CD4-positive, alpha-beta T cell (primary cell): ENCODE results near the gene TNIP2. TPM values are rescaled to one million over a fixed set of nuclear protein-coding genes. Genes with fewer than 3 reads are reported as not detected.

Experiments
- ATAC-seq: fragments of 200-7000 bp; cut with Tn5 transposase; one replicate; pipeline ENCODE4 v1.10.0; 2022; ENCODE audit warnings: mild to moderate bottlenecking; ENCODE audit not compliant: poor library complexity
- CTCF ChIA-PET: fragments of 350-600 bp; sonication (Branson Sonifier 250); formaldehyde crosslinking; loops from one replicate; lab custom pipeline; 2021; ENCODE audit warnings: antibody characterized with exemption, inconsistent platforms; lab: Charles Lee
- POLR2A ChIA-PET: fragments of 350-600 bp; sonication (Branson Sonifier 250); formaldehyde crosslinking; loops from one replicate; lab custom pipeline; 2021; ENCODE audit warnings: antibody characterized with exemption, inconsistent platforms; lab: Charles Lee
- DNase-seq, 14 experiments: peaks; one replicate each; pipeline ENCODE4 v3.0.0-alpha.2; 2013 to 2020; ENCODE audit warnings: mixed read lengths in 2 of 14
- H3K27ac ChIP-seq, 2 donors: one replicate each; pipeline versions ENCODE4 v1.5.1 to v1.7.0; 2013; ENCODE audit warnings: low read length in 2 of 2, low read depth in 1 of 2, mild to moderate bottlenecking in 1 of 2
- H3K27me3 ChIP-seq, 2 experiments: 1 replicate in 1 of 2; 2 replicates in 1 of 2; pipeline versions ENCODE4 v1.6.1 to v1.7.0; 2013; ENCODE audit warnings: low read length in 2 of 2, control low read depth in 1 of 2, mild to moderate bottlenecking in 1 of 2, moderate library complexity in 1 of 2; ENCODE audit not compliant: insufficient read depth in 2 of 2, control insufficient read depth in 1 of 2
- H3K36me3 ChIP-seq: one replicate; pipeline ENCODE4 v1.6.1; 2013; ENCODE audit warnings: low read length, control low read depth; ENCODE audit not compliant: insufficient read depth
- H3K4me1 ChIP-seq: one replicate; pipeline ENCODE4 v1.6.1; 2013; ENCODE audit warnings: low read length, control low read depth; ENCODE audit not compliant: insufficient read depth
- H3K4me3 ChIP-seq: one replicate; pipeline ENCODE4 v1.5.1; 2013; ENCODE audit warnings: mild to moderate bottlenecking, low read length, moderate library complexity
- H3K9me3 ChIP-seq, 2 experiments: 1 replicate in 1 of 2; 2 replicates in 1 of 2; pipeline versions ENCODE4 v1.6.1 to v1.7.0; 2013; ENCODE audit warnings: low read length in 2 of 2, mild to moderate bottlenecking in 2 of 2, control low read depth in 1 of 2, moderate library complexity in 1 of 2; ENCODE audit not compliant: control insufficient read depth in 1 of 2, insufficient read depth in 1 of 2
- H3K27ac Mint-ChIP-seq: one replicate; pipeline ENCODE4 v1.8.0; 2020; ENCODE audit warnings: mixed read lengths
- H3K27me3 Mint-ChIP-seq: one replicate; pipeline ENCODE4 v1.8.0; 2021; ENCODE audit warnings: mixed read lengths
- H3K36me3 Mint-ChIP-seq: one replicate; pipeline ENCODE4 v1.8.0; 2021; ENCODE audit warnings: low read depth, mixed read lengths
- H3K4me1 Mint-ChIP-seq: one replicate; pipeline ENCODE4 v1.8.0; 2021; ENCODE audit warnings: low read depth, mixed read lengths
- H3K4me3 Mint-ChIP-seq: one replicate; pipeline ENCODE4 v1.8.0; 2020; ENCODE audit warnings: mild to moderate bottlenecking, mixed read lengths
- H3K9me3 Mint-ChIP-seq: one replicate; pipeline ENCODE4 v1.8.0; 2020; ENCODE audit warnings: mixed read lengths
- intact Hi-C, 2 experiments: fragments of 100-400 bp; cut with DNase I in 1 of 2; cut with micrococcal nuclease in 1 of 2; formaldehyde crosslinking; loops; one replicate each; pipeline versions ENCODE4 v1.15.1 to v1.9.0; 2023 to 2025; cut with DNase I, micrococcal nuclease
- total RNA-seq, 174 experiments: library from RNA in 2 of 174; stranded (reverse) in 2 of 174; gene quantifications; one replicate each; pipeline ENCODE4 v1.2.3 and lab custom pipeline; 2021 to 2026
- TF ChIP-seq, protein P1 (sequence below): fragments of 200-600 bp; IDR thresholded peaks from one replicate; pipeline ENCODE4 v1.8.0; 2022; ENCODE audit warnings: antibody characterized with exemption, mild to moderate bottlenecking

TNIP2 gene
- total RNA-seq, 2 experiments from 2014 or later = 43.8 to 49.1 TPM

DNA sequence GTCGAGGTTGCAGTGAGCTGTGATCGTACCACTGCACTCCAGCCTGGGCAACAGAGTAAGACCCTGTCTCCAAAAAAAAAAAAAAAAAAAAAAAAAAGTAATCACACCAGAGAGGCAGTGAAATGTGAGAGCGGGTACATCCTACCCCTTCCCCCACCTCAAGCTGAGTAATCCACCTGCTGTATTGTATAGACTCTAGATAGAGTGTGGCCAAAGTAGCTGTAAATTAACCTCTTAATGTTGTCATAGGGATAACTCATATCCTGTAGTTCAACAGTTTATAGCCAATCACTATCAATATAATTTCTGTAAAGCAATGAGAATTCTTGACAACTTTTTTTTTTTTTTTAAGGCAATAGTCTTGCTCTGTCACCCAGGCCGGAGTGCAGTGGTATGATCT, 30.8 kb downstream of the TNIP2 start:
- Histone ChIP-seq H3K4me3 (no peak overlapping the region), H3K36me3 (peaks cover 33% of the 10 kb centered on the region), H3K9me3 (no peaks in the 10 kb centered on the region), H3K4me1 (peaks cover 6% of the 10 kb centered on the region), H3K27me3 (no peaks in the 10 kb centered on the region), H3K27ac (no peak overlapping the region)
- TF ChIP-seq, protein P1, sequence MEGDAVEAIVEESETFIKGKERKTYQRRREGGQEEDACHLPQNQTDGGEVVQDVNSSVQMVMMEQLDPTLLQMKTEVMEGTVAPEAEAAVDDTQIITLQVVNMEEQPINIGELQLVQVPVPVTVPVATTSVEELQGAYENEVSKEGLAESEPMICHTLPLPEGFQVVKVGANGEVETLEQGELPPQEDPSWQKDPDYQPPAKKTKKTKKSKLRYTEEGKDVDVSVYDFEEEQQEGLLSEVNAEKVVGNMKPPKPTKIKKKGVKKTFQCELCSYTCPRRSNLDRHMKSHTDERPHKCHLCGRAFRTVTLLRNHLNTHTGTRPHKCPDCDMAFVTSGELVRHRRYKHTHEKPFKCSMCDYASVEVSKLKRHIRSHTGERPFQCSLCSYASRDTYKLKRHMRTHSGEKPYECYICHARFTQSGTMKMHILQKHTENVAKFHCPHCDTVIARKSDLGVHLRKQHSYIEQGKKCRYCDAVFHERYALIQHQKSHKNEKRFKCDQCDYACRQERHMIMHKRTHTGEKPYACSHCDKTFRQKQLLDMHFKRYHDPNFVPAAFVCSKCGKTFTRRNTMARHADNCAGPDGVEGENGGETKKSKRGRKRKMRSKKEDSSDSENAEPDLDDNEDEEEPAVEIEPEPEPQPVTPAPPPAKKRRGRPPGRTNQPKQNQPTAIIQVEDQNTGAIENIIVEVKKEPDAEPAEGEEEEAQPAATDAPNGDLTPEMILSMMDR = no peak
- Mint-ChIP-seq H3K36me3 (peaks cover 28% of the 10 kb centered on the region), H3K27ac (no peak overlapping the region), H3K27me3 (no peaks in the 10 kb centered on the region), H3K4me3 (no peak overlapping the region), H3K9me3 (no peaks in the 10 kb centered on the region), H3K4me1 (peaks cover 20% of the 10 kb centered on the region)
- ATAC-seq (no peak), DNase-seq (no peak)
- ChIA-PET POLR2A (interaction anchor here (0.7 kb wide), 2 partner anchors 30 to 150 kb away, joined by 3 to 4 read pairs; partner anchors contain the start of gene TNIP2), CTCF (interaction anchor here (1.1 to 2.0 kb wide), 2 partner anchors 9 to 12 kb away, joined by 3 to 5 read pairs; no protein-coding TSS in a partner anchor)
- intact Hi-C loops = no loop called here

DNA sequence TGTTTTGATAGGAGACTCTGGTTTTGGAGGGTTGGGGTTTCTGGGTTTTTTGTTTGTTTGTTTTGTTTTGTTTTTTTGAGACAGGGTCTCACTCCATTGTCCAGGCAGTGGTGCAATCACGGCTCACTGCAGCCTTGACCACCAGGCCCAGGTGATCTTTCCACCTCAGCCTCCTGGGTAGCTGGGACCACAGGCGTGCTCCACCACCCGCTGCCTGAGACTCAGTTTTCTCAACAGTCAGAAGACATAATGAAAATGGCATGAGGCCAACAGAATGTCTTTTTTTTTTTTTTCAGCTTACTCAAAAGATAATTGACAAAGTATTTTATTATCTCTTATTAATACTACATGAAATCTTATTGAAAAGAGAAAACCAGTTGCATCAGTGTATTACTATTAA, 32.4 kb downstream of the TNIP2 start:
- ChIA-PET CTCF (interaction anchor here (2.0 kb wide), 1 partner anchor 11 kb away, joined by 5 read pairs; no protein-coding TSS in a partner anchor), POLR2A (interaction anchor here (1.0 to 1.3 kb wide), 3 partner anchors 32 to 62 kb away, joined by 3 to 6 read pairs (median 5); no protein-coding TSS in a partner anchor)
- TF ChIP-seq, protein P1 = no peak
- Histone ChIP-seq H3K36me3 (peaks cover 34% of the 10 kb centered on the region), H3K27me3 (no peaks in the 10 kb centered on the region), H3K4me3 (no peak overlapping the region), H3K27ac (no peak overlapping the region), H3K4me1 (peaks cover 6% of the 10 kb centered on the region), H3K9me3 (no peaks in the 10 kb centered on the region)
- H3K4me3 Mint-ChIP-seq = no peak overlapping the region
- peaks cover 37% of the 10 kb centered on the region for H3K36me3 Mint-ChIP-seq
- ATAC-seq (no peak), DNase-seq (no peak)
- H3K27ac Mint-ChIP-seq = peak overlapping the region; percentile 75
- no peaks in the 10 kb centered on the region for H3K27me3 Mint-ChIP-seq
- H3K4me1 Mint-ChIP-seq = peaks cover 20% of the 10 kb centered on the region
- intact Hi-C loops = no loop called here
- H3K9me3 Mint-ChIP-seq = no peaks in the 10 kb centered on the region

DNA sequence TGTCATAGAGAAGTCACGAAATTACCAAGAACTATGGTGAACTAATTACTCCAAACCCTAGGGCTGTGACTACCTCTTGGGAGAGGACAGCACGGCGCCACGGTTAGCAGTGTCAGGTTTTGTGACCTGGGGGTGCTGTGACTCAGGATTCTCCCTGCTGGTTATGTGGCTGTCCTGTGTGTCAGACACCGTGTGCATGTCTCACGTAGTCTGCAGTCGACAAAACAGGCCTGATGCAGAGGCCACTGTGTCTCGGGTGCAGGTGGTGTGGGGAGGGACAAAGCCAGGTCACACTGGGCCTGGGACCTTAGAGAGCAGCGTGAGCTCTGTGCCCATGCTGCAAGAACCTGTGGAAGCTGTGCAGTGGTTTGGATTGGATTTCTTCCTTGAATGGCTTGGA, 34.1 kb downstream of the TNIP2 start:
- H3K27ac ChIP-seq = no peak overlapping the region
- ATAC-seq (no peak), DNase-seq (no peak)
- no peaks in the 10 kb centered on the region for H3K9me3 ChIP-seq
- Mint-ChIP-seq H3K27me3 (no peaks in the 10 kb centered on the region), H3K4me1 (peaks cover 20% of the 10 kb centered on the region), H3K9me3 (no peaks in the 10 kb centered on the region), H3K36me3 (peaks cover 48% of the 10 kb centered on the region), H3K27ac (peak overlapping the region; percentile 77), H3K4me3 (no peak overlapping the region)
- H3K27me3 ChIP-seq = no peaks in the 10 kb centered on the region
- intact Hi-C loops = no loop called here
- CTCF ChIA-PET = no interaction called here
- H3K4me1 ChIP-seq = peaks cover 6% of the 10 kb centered on the region
- peaks cover 32% of the 10 kb centered on the region for H3K36me3 ChIP-seq
- TF ChIP-seq, protein P1 = no peak
- POLR2A ChIA-PET = no interaction called here
- no peak overlapping the region for H3K4me3 ChIP-seq
